Smooth muscle cell (in vitro differentiated cells): ENCODE data around the gene NKD2. TPM values are rescaled to one million over a fixed set of nuclear protein-coding genes. Genes with fewer than 3 reads are reported as not detected.

Experiments
- DNase-seq: peaks from one replicate; lab custom pipeline; 2025; ENCODE audit not compliant: unreplicated experiment; lab: John Stamatoyannopoulos, UW
- H2AFZ ChIP-seq: fragments of 200-600 bp; sonication (generic); 2 replicates; pipeline ENCODE4 v1.6.0; 2016; ENCODE audit warnings: antibody characterized with exemption, low read depth, mild to moderate bottlenecking
- H3F3A ChIP-seq: fragments of 200-600 bp; sonication (generic); 2 replicates; pipeline ENCODE4 v1.6.0; 2017; ENCODE audit warnings: antibody characterized with exemption, low read depth
- H3K27ac ChIP-seq: fragments of 200-600 bp; sonication (generic); 2 replicates; pipeline ENCODE4 v1.5.1; 2016; ENCODE audit warnings: low read depth, mild to moderate bottlenecking
- H3K27me3 ChIP-seq: fragments of 200-600 bp; sonication (generic); 2 replicates; pipeline ENCODE4 v1.6.1; 2016; ENCODE audit warnings: low read depth, mild to moderate bottlenecking
- H3K36me3 ChIP-seq: fragments of 200-600 bp; sonication (generic); 2 replicates; pipeline ENCODE4 v1.5.1; 2016; ENCODE audit warnings: low read depth
- H3K4me1 ChIP-seq: fragments of 200-600 bp; sonication (generic); 2 replicates; pipeline ENCODE4 v1.5.1; 2016; ENCODE audit warnings: low read depth
- H3K4me2 ChIP-seq: fragments of 200-600 bp; sonication (generic); 2 replicates; pipeline ENCODE4 v1.6.0; 2016; ENCODE audit warnings: mild to moderate bottlenecking
- H3K4me3 ChIP-seq: fragments of 200-600 bp; sonication (generic); 2 replicates; pipeline ENCODE4 v1.5.1; 2016; ENCODE audit warnings: mild to moderate bottlenecking
- H3K79me2 ChIP-seq: fragments of 200-600 bp; sonication (generic); 2 replicates; pipeline ENCODE4 v1.6.0; 2016; ENCODE audit warnings: low read depth, mild to moderate bottlenecking
- H3K9ac ChIP-seq: fragments of 200-600 bp; sonication (generic); 2 replicates; pipeline ENCODE4 v1.6.0; 2016; ENCODE audit warnings: low read depth
- H3K9me3 ChIP-seq: fragments of 200-600 bp; sonication (generic); replicated peaks from 2 replicates; pipeline ENCODE4 v1.5.1; 2016; ENCODE audit warnings: low read depth
- H4K20me1 ChIP-seq: fragments of 200-600 bp; sonication (generic); 2 replicates; pipeline ENCODE4 v1.6.0; 2016; ENCODE audit warnings: low read depth
- WGBS: methylation state at CpG from one replicate; pipeline ENCODE4 v1.1.7; 2016; ENCODE audit warnings: low lambda C conversion rate; 5-methylcytosine and 5-hydroxymethylcytosine counted together
- polyA plus RNA-seq: library from polyadenylated mRNA; unstranded; fragments of >200 nt; fragmentation: Nextera tagmentation; extraction: Ambion mirVana; gene quantifications from 2 replicates; pipeline ENCODE4 v1.2.1, GENCODE V29; 2016
- total RNA-seq: library from RNA; depleted of rRNA; stranded (reverse); fragments of >200 nt; gene quantifications from 2 replicates; pipeline ENCODE4 v1.2.3, GENCODE V29; 2014
- TF ChIP-seq, protein P1 (sequence below): fragments of 200-600 bp; sonication (generic); IDR thresholded peaks from 2 replicates; pipeline ENCODE4 v1.5.1; 2017; ENCODE audit warnings: borderline replicate concordance, mild to moderate bottlenecking, antibody characterized with exemption; ENCODE audit not compliant: insufficient read depth, poor library complexity, severe bottlenecking

The NKD2 gene
- total and polyA plus RNA-seq, 2 experiments from 2014 or later = 32.5 to 122 TPM

DNA sequence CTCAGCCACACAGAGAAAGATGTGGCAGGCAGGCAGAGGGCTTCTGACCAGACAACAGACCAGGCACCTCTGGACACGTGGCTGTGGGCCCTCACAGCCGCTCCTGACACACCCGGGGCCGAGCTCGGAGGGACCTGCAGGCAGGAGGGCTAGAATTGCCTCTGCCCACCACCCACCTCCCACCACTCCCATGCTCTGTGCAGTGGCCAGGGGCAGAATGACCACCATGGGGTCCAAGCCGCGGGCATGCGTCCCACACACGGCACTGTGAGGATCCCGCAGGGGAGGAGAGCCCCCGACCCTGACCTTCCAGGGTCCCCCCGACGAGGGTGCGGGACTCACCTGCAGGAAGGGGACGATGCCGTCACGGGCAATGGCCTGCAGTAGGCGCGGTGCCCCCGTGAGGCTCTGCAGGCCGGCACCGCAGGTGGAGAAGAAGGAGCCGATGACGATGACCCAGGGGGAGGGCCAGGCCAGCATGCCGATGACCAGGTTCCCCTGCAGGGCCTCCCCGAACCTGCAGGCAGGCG, 69.0 kb downstream of the NKD2 start:
- Histone ChIP-seq H3K9ac (no peak overlapping the region), H3K9me3 (no peaks in the 10 kb centered on the region), H3K4me3 (no peak overlapping the region), H3K4me1 (no peaks in the 10 kb centered on the region), H3K27ac (no peak overlapping the region), H3K36me3 (no peaks in the 10 kb centered on the region), H3K79me2 (no peaks in the 10 kb centered on the region), H3K4me2 (no peak overlapping the region), H2AFZ (no peak overlapping the region), H4K20me1 (no peaks in the 10 kb centered on the region), H3K27me3 (no peaks in the 10 kb centered on the region), H3F3A (no peaks in the 10 kb centered on the region)
- WGBS = 98% methylated on average over 27 of the region's 27 CpGs
- TF ChIP-seq, protein P1, sequence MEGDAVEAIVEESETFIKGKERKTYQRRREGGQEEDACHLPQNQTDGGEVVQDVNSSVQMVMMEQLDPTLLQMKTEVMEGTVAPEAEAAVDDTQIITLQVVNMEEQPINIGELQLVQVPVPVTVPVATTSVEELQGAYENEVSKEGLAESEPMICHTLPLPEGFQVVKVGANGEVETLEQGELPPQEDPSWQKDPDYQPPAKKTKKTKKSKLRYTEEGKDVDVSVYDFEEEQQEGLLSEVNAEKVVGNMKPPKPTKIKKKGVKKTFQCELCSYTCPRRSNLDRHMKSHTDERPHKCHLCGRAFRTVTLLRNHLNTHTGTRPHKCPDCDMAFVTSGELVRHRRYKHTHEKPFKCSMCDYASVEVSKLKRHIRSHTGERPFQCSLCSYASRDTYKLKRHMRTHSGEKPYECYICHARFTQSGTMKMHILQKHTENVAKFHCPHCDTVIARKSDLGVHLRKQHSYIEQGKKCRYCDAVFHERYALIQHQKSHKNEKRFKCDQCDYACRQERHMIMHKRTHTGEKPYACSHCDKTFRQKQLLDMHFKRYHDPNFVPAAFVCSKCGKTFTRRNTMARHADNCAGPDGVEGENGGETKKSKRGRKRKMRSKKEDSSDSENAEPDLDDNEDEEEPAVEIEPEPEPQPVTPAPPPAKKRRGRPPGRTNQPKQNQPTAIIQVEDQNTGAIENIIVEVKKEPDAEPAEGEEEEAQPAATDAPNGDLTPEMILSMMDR = no peak
- DNase-seq = no peak

DNA sequence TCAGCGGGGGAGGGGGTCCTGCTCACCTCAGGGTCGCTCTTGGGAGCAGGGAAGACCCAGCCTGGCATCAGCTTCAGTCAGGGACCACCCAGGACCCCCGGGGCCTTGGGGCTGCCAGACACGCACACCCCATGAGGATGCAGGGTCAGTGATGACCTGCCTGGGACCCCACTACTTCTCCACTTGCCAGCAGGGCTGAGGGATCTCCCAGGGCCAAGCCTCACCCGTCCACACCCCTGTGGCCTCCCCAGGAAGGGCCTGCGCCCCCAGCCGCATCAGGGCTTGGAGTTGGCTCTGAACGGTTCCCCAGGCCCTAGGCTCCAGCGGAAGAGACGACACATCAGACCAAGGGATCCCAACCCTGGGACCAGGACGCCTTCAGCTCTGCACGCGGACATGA, 69.6 kb downstream of the NKD2 start:
- Histone ChIP-seq H3K79me2 (no peaks in the 10 kb centered on the region), H3K9me3 (no peaks in the 10 kb centered on the region), H3K9ac (no peak overlapping the region), H3K27ac (no peak overlapping the region), H3K36me3 (no peaks in the 10 kb centered on the region), H3K4me2 (no peak overlapping the region), H3K4me1 (no peaks in the 10 kb centered on the region), H4K20me1 (no peaks in the 10 kb centered on the region), H2AFZ (no peak overlapping the region), H3F3A (no peaks in the 10 kb centered on the region), H3K4me3 (no peak overlapping the region), H3K27me3 (no peaks in the 10 kb centered on the region)
- 97% methylated on average over 13 of the region's 13 CpGs for WGBS
- no peak for DNase-seq
- TF ChIP-seq, protein P1 = no peak

DNA sequence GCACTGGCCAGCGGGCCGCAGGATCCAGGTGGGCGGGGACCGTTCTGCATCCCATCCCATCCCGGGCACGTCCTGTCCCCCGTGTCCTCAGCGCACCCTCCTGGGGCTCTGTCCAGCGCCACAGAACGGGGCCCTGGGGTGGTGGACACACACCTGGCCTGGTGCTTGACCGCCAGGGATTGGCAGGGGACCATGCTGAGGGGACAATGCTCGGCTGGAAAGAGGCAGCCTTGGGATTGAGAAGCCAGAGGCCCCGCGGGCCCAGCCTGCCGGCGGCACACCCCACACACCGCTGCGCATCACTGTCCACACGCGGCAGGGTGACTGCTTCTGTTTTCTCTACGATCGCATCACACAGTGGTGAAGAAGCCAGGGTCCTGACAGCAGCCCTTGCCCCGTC, 70.2 kb downstream of the NKD2 start:
- no peaks in the 10 kb centered on the region for H3K79me2 ChIP-seq

DNA sequence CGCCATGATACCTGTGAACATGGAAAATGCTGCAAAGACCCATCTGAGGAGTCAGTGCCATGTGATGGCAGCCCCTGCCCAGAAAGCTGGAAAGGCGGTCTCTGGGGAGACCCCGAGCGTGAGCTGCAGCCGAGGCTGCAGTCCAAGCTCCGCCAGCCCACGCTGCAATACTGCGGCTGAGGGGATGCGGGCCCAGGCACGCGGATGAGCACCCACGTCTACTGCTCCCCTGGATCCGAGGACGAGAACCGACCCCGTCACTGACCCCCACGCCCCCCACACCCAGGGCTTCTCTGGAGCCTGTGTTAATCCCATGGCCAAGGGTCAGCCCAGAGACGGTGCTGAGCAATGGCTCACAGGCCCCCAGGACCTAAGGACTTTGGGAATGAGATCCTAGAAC, 70.9 kb downstream of the NKD2 start:
- no peak overlapping the region for H3K9ac ChIP-seq
- TF ChIP-seq, protein P1 = no peak
- DNase-seq = no peak
- H3F3A ChIP-seq = no peaks in the 10 kb centered on the region
- no peak overlapping the region for H2AFZ ChIP-seq
- no peaks in the 10 kb centered on the region for H3K27me3 ChIP-seq
- no peaks in the 10 kb centered on the region for H3K36me3 ChIP-seq
- H4K20me1 ChIP-seq = no peaks in the 10 kb centered on the region
- H3K4me1 ChIP-seq = no peaks in the 10 kb centered on the region
- H3K4me2 ChIP-seq = no peak overlapping the region
- WGBS = 97% methylated on average over 18 of the region's 18 CpGs
- H3K9me3 ChIP-seq = no peaks in the 10 kb centered on the region
- no peaks in the 10 kb centered on the region for H3K79me2 ChIP-seq
- no peak overlapping the region for H3K27ac ChIP-seq
- no peak overlapping the region for H3K4me3 ChIP-seq

More for the DNA sequence above, 70.2 kb downstream of the NKD2 start:
- no peaks in the 10 kb centered on the region for H3K36me3 ChIP-seq
- no peak overlapping the region for H3K4me2 ChIP-seq
- H3K27ac ChIP-seq = no peak overlapping the region
- H3F3A ChIP-seq = no peaks in the 10 kb centered on the region
- no peak for DNase-seq
- H3K4me3 ChIP-seq = no peak overlapping the region
- H4K20me1 ChIP-seq = no peaks in the 10 kb centered on the region
- H3K9me3 ChIP-seq = no peaks in the 10 kb centered on the region
- no peak overlapping the region for H2AFZ ChIP-seq
- TF ChIP-seq, protein P1 = no peak
- H3K27me3 ChIP-seq = no peaks in the 10 kb centered on the region
- no peak overlapping the region for H3K9ac ChIP-seq
- WGBS = 99% methylated on average over 19 of the region's 23 CpGs
- no peaks in the 10 kb centered on the region for H3K4me1 ChIP-seq
